Smooth muscle cell of the brain vasculature (primary cell): Measurements from ENCODE around the gene ATG14.
"Not testable (repeated sequence)": the region's sequence is repeated elsewhere in the genome, so short reads cannot be mapped to it uniquely, and the experiment has no call there.

Experiments
- DNase-seq: peaks from one replicate; pipeline ENCODE4 v3.0.0-alpha.2; 2012; ENCODE audit warnings: low read depth, low spot score

ATG14 gene

DNA sequence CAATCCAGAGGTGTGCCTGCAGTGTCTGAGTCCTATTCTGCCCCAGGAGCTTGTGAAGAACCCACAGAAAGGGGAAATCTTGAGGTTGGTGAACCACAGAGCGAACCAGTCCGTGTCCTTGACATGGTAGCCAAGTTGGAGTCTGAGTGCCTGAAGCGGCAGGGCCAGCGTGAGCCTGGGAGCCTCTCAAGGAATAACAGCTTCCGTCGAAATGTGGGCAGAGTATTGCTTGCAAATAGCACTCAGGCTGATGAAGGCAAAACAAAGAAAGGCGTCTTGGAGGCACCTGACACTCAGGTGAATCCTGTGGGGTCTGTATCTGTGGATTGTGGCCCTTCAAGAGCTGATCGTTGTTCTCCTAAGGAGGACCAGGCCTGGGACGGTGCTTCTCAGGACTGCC, 60.5 kb downstream of the ATG14 start:
- DNase-seq = no peak

DNA sequence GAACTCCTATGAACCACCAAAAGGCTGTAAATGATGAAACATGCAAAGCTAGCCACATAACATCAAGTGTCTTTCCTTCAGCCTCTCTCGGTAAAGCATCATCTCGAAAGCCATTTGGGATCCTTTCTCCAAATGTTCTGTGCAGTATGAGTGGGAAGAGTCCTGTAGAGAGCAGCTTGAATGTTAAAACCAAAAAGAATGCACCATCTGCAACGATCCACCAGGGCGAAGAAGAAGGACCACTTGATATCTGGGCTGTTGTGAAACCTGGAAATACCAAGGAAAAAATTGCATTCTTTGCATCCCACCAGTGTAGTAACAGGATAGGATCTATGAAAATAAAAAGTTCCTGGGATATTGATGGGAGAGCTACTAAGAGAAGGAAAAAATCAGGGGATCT, 61.2 kb downstream of the ATG14 start:
- no peak for DNase-seq

- DNase-seq = no peak
Measured at GRCh38 chr14:55349565-55349964, 62.1 kb downstream of the ATG14 start.

GRCh38 chr14:55348766-55349453, 62.7 kb downstream of the ATG14 start:
- DNase-seq = no peak

- DNase-seq = no peak
Measured at GRCh38 chr14:55347748-55348147, 63.9 kb downstream of the ATG14 start.

GRCh38 chr14:55347040-55347439, 64.6 kb downstream of the ATG14 start:
- no peak for DNase-seq

GRCh38 chr14:55344582-55345163, 67.0 kb downstream of the ATG14 start:
- DNase-seq = not testable (repeated sequence)

DNA sequence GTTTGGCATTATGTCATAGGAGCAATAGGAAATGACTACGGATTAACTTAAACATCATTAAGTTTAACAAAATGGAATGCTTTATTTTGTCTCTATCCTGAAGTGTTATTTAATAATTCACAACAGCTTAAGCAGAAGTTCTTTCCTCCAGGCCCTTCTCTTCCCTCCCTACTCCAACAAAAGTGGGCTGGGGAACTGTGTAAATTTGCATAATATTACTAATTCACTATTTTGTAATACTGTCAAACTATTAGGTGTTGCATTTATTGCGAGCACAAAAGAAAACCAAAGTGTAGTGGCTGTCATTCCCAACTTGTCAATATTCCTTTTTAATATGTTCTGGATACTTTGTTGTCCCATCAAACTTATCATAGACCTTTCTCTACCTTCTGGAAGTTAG, 69.8 kb downstream of the ATG14 start:
- no peak for DNase-seq

DNA sequence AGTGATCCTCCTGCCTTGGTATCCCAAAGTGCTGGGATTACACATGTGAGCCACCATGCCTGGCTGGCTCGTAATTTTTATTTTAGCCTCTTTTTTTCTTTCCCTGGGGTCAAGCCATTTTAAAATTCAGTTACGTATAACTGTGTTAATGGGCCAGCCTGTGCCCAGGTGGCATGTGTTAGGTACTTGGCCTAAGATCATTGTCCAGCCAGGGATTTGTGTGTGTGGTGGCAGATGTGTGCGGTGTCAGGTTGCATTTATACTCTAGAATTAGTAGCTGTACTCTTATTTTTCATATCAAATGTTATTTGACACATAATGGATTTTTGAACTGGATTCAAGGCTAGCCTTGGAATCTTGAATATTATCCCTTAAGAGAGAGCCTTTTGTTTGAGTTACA, 71.1 kb downstream of the ATG14 start:
- DNase-seq = no peak

GRCh38 chr14:55339770-55340169, 71.9 kb downstream of the ATG14 start:
- no peak for DNase-seq

DNA sequence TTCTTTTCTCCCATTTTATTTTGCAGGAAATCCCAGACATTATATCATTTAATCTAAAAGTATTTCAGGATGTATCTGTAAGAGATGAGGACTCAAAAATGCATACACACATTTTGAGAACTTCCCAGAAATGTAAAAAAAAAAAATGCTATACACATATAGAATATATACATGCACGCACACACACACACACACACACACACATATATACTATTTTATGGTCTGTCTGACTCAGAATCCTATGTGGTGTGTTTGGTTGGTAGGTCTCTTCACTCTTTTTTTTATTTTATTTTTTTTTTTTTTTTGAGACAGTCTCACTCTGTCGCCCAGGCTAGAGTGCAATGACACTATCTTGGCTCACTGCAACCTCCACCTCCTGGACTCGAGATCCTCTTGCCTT, 74.9 kb downstream of the ATG14 start:
- no peak for DNase-seq

GRCh38 chr14:55336162-55336561, 75.5 kb downstream of the ATG14 start:
- no peak for DNase-seq

- DNase-seq = no peak
Measured at GRCh38 chr14:55333711-55334485, 77.7 kb downstream of the ATG14 start.

GRCh38 chr14:55332654-55333570, 78.7 kb downstream of the ATG14 start:
- DNase-seq = no peak

GRCh38 chr14:55329999-55330710, 81.5 kb downstream of the ATG14 start:
- DNase-seq = no peak

DNA sequence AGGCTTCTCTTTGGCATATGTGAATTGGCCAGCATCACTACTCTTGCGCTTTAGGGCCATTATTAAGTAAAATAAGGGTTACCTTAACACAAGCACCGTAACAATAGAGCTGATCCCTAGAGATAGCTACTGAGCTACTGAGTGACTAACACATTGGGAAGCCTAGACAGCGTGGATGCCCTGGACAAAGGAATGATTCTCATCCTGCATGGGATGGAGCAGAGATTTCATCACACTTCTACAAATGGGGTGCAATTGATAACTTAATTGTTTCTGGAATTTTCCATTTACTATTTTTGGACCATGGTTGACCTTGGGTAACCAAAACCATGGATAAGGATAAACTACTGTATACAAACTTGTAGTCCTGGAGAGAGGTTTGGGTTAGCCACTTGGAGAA, 83.3 kb downstream of the ATG14 start:
- no peak for DNase-seq

- DNase-seq = no peak
Measured at GRCh38 chr14:55327179-55327578, 84.5 kb downstream of the ATG14 start.

GRCh38 chr14:55324812-55325211, 86.8 kb downstream of the ATG14 start:
- no peak for DNase-seq

GRCh38 chr14:55323910-55324309, 87.7 kb downstream of the ATG14 start:
- DNase-seq = no peak

GRCh38 chr14:55318694-55319093, 92.9 kb downstream of the ATG14 start:
- no peak for DNase-seq
